DND-41 (cell line): ENCODE data around the gene IST1.

ENCODE experiments used
- ATAC-seq: fragments of 200-7000 bp; cut with Tn5 transposase; 3 replicates; pipeline ENCODE4 v1.9.1; 2021; ENCODE audit warnings: low read depth; ENCODE audit not compliant: insufficient read depth
- DNase-seq: peaks from one replicate; pipeline ENCODE4 v3.0.0-alpha.2; 2020
- H2AFZ ChIP-seq: 2 replicates; pipeline ENCODE4 v1.6.0; 2012; ENCODE audit warnings: low read depth, low read length
- H3K27ac ChIP-seq: 2 replicates; pipeline ENCODE4 v1.5.1; 2012; ENCODE audit warnings: low read length, inconsistent platforms
- H3K27me3 ChIP-seq: fragments of 200-600 bp; sonication (generic); 2 replicates; pipeline ENCODE4 v1.6.0; 2012; ENCODE audit warnings: low read length, mild to moderate bottlenecking, inconsistent platforms; ENCODE audit not compliant: insufficient read depth, poor library complexity
- H3K36me3 ChIP-seq: 2 replicates; pipeline ENCODE4 v1.5.1; 2012; ENCODE audit warnings: low read length, inconsistent platforms; ENCODE audit not compliant: insufficient read depth
- H3K4me1 ChIP-seq: 2 replicates; pipeline ENCODE4 v1.5.1; 2012; ENCODE audit warnings: mild to moderate bottlenecking, low read length; ENCODE audit not compliant: insufficient read depth
- H3K4me2 ChIP-seq: 2 replicates; pipeline ENCODE4 v1.6.0; 2012; ENCODE audit warnings: mild to moderate bottlenecking, moderate library complexity, low read length, inconsistent platforms; ENCODE audit not compliant: insufficient read depth
- H3K4me3 ChIP-seq, 2 experiments: fragments of 200-600 bp in 1 of 2; shearing (Covaris generic) in 1 of 2; 2 replicates each; pipeline ENCODE4 v1.5.1; 2012 to 2016; ENCODE audit warnings: inconsistent platforms in 2 of 2, low read length in 2 of 2, mild to moderate bottlenecking in 2 of 2, low read depth in 1 of 2, moderate library complexity in 1 of 2
- H3K79me2 ChIP-seq: 2 replicates; pipeline ENCODE4 v1.6.0; 2012; ENCODE audit warnings: low read length, inconsistent platforms; ENCODE audit not compliant: insufficient read depth
- H3K9ac ChIP-seq: 2 replicates; pipeline ENCODE4 v1.6.0; 2012; ENCODE audit warnings: low read depth, mild to moderate bottlenecking, inconsistent platforms, low read length, moderate library complexity
- H3K9me3 ChIP-seq: 2 replicates; pipeline ENCODE4 v1.5.1; 2012; ENCODE audit warnings: low read length, moderate library complexity, mild to moderate bottlenecking, inconsistent platforms; ENCODE audit not compliant: insufficient read depth, severe bottlenecking
- H4K20me1 ChIP-seq: 2 replicates; pipeline ENCODE4 v1.6.0; 2012; ENCODE audit warnings: low read length; ENCODE audit not compliant: insufficient read depth
- CTCF ChIP-seq: IDR thresholded peaks from 2 replicates; pipeline ENCODE4 v1.5.1; 2012; ENCODE audit warnings: borderline replicate concordance, low read length, moderate library complexity, mild to moderate bottlenecking; ENCODE audit not compliant: poor library complexity, severe bottlenecking; ENCODE audit errors: extremely low read depth
- EZH2 ChIP-seq: IDR thresholded peaks from 3 replicates; pipeline ENCODE4 v1.6.1; 2012; ENCODE audit warnings: borderline replicate concordance, low read depth, mild to moderate bottlenecking, moderate library complexity, low read length, inconsistent platforms; ENCODE audit not compliant: severe bottlenecking

Gene IST1

GRCh38 chr16:71920658-71921057 is 25.3 kb downstream of the IST1 start:
- Histone ChIP-seq H3K9ac (no peak overlapping the region), H3K27me3 (no peaks in the 10 kb centered on the region), H3K9me3 (no peaks in the 10 kb centered on the region), H3K4me3 (no peak overlapping the region), H3K79me2 (peaks cover 58% of the 10 kb centered on the region), H2AFZ (no peak overlapping the region), H3K4me1 (no peaks in the 10 kb centered on the region), H3K4me2 (no peak overlapping the region), H3K27ac (no peak overlapping the region), H4K20me1 (peaks cover 40% of the 10 kb centered on the region), H3K36me3 (peaks cover 97% of the 10 kb centered on the region)
- ATAC-seq (no peak), DNase-seq (no peak)
- TF ChIP-seq CTCF (no peak), EZH2 (no peak)

- no peaks in the 10 kb centered on the region for H3K27me3 ChIP-seq
- H3K4me1 ChIP-seq = no peaks in the 10 kb centered on the region
- peaks cover 25% of the 10 kb centered on the region for H3K79me2 ChIP-seq
- H4K20me1 ChIP-seq = peaks cover 24% of the 10 kb centered on the region
- no peaks in the 10 kb centered on the region for H3K9me3 ChIP-seq
- no peak overlapping the region for H2AFZ ChIP-seq
- H3K27ac ChIP-seq = no peak overlapping the region
- H3K4me3 ChIP-seq = no peak overlapping the region
- ATAC-seq (no peak), DNase-seq (no peak)
- no peak overlapping the region for H3K9ac ChIP-seq
- peaks cover 97% of the 10 kb centered on the region for H3K36me3 ChIP-seq
- no peak overlapping the region for H3K4me2 ChIP-seq
- TF ChIP-seq EZH2 (no peak), CTCF (no peak)
These were observed 28.8 kb downstream of the IST1 start for GRCh38 chr16:71923941-71924690.

- Histone ChIP-seq H3K4me2 (no peak overlapping the region), H3K27me3 (no peaks in the 10 kb centered on the region), H3K79me2 (peaks cover 20% of the 10 kb centered on the region), H2AFZ (no peak overlapping the region), H3K9ac (no peak overlapping the region), H3K36me3 (peaks cover 97% of the 10 kb centered on the region), H3K4me3 (no peak overlapping the region), H4K20me1 (peaks cover 24% of the 10 kb centered on the region), H3K4me1 (no peaks in the 10 kb centered on the region), H3K27ac (no peak overlapping the region), H3K9me3 (no peaks in the 10 kb centered on the region)
- no peak for TF ChIP-seq CTCF
- no peak for TF ChIP-seq EZH2
- no peak for ATAC-seq
- DNase-seq = no peak
These were observed 29.4 kb downstream of the IST1 start for GRCh38 chr16:71924710-71925109.

GRCh38 chr16:71927383-71927782 is 32.1 kb downstream of the IST1 start:
- no peak for DNase-seq
- Histone ChIP-seq H3K79me2 (peaks cover 3% of the 10 kb centered on the region; the same call in 1 of the 2 replicates), H3K9ac (no peak overlapping the region), H3K36me3 (peaks cover 87% of the 10 kb centered on the region), H3K4me2 (no peak overlapping the region), H3K27ac (no peak overlapping the region), H3K9me3 (no peaks in the 10 kb centered on the region), H4K20me1 (peaks cover 19% of the 10 kb centered on the region), H3K4me1 (no peaks in the 10 kb centered on the region), H3K4me3 (no peak overlapping the region), H3K27me3 (no peaks in the 10 kb centered on the region), H2AFZ (no peak overlapping the region)
- TF ChIP-seq EZH2 (no peak), CTCF (no peak)
- ATAC-seq = no peak
